GM13977 (cell line): Measurements from ENCODE around the gene PSAT1.

Source experiments
- DNase-seq: peaks from one replicate; pipeline ENCODE4 v3.0.0; 2012; ENCODE audit warnings: low spot score
- in situ Hi-C: fragments of 300-500 bp; cut with MboI; formaldehyde crosslinking; loops from one replicate; pipeline ENCODE4 v1.12.0; 2022; ENCODE audit warnings: low sequenced_read_pairs, low pct_unique_long_range_greater_than_20kb, mixed read lengths, inconsistent platforms; ENCODE audit not compliant: unreplicated experiment
- TF ChIP-seq, protein P1 (sequence below): IDR thresholded peaks from 2 replicates; pipeline ENCODE4 v1.5.1; 2012; ENCODE audit warnings: mild to moderate bottlenecking, control low read depth; ENCODE audit not compliant: insufficient read depth; ENCODE audit errors: extremely low read depth, missing control alignments

Gene PSAT1

DNA sequence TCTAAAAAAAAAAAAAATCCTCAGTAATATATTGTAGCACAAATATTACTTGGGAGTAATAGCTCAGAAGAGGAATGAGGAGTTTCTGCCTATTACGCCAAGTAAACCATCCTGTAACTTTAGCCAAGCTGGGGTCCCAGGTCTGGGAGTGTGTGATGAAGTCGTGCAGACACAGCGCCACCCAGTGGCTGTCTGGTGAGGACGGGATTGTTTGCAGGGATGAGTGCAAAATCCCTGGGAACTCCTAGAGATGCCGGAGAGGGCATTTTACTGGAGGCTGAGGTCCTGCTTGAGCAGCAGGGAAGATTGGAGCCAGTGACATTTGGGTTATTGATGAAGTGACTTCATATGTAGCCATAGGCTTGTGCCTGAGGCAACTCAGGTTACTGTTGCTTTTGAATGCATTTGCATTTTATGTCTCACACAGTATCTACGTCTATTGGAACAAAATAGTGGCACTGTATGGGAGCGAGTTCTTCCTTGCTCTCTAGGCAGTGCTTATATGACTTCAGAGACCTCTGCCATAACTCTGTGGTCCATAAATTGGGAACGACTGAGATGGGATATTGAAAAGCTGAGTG lies 72.8 kb downstream of the PSAT1 start:
- TF ChIP-seq, protein P1, sequence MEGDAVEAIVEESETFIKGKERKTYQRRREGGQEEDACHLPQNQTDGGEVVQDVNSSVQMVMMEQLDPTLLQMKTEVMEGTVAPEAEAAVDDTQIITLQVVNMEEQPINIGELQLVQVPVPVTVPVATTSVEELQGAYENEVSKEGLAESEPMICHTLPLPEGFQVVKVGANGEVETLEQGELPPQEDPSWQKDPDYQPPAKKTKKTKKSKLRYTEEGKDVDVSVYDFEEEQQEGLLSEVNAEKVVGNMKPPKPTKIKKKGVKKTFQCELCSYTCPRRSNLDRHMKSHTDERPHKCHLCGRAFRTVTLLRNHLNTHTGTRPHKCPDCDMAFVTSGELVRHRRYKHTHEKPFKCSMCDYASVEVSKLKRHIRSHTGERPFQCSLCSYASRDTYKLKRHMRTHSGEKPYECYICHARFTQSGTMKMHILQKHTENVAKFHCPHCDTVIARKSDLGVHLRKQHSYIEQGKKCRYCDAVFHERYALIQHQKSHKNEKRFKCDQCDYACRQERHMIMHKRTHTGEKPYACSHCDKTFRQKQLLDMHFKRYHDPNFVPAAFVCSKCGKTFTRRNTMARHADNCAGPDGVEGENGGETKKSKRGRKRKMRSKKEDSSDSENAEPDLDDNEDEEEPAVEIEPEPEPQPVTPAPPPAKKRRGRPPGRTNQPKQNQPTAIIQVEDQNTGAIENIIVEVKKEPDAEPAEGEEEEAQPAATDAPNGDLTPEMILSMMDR, result peak; percentile 90
- in situ Hi-C loops, result loop anchor here (25.0 kb wide), 1 partner anchor 107 kb away; no protein-coding TSS in a partner anchor
- peak; percentile 31 for DNase-seq

DNA sequence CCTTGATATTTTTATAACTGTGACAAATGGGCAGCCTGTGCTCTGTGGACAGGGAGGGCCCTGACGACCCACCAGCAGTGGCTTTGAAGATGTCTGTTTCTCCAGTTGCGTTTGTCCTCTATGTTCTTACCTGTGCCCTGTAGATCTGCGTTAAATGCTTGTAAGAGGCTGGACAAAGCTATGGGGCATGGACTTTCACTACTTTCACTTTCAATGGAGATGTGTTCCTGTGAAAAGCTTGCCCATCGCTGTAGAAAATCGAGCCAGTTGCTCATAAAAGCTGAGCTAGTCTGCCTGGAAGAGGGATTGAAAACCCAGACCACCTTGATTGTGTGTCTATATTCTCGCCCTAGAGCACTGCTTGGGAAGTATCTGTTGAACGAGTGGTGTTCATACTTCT lies 74.1 kb downstream of the PSAT1 start:
- in situ Hi-C loops, result loop anchor here (25.0 kb wide), 1 partner anchor 109 kb away; no protein-coding TSS in a partner anchor
- no peak for DNase-seq
- TF ChIP-seq, protein P1, result no peak

DNA sequence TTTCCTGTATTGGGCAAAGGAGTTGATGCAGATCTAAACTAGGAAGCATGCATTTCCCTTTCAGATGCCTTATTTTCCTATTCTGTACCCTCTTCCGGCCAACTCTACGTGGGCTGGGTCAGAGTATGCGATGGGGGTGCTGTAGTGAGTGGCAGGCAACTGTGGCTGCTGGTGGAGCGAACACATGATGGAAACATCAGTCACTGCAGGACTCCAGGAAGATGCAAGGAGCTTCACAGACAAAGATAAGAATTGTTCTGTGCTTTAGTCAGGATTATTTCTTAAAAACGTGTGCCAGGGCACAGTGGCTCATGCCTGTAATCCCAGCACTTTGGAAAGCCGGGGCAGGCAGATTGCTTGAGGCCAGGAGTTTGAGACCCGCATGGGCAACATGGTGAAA lies 75.1 kb downstream of the PSAT1 start:
- no peak for DNase-seq
- TF ChIP-seq, protein P1, result no peak
- in situ Hi-C loops, result loop anchor here (25.0 kb wide), 1 partner anchor 110 kb away; no protein-coding TSS in a partner anchor
